Measurements from ENCODE around the gene PERM1. TPM values are rescaled to one million over a fixed set of nuclear protein-coding genes. Genes with fewer than 3 reads are reported as not detected.

The PERM1 gene
- total and polyA plus RNA-seq, 9 of the 15 experiments (the other 6 are each of a cell fraction or from before 2014, with no cell fraction given): not detected

DNA sequence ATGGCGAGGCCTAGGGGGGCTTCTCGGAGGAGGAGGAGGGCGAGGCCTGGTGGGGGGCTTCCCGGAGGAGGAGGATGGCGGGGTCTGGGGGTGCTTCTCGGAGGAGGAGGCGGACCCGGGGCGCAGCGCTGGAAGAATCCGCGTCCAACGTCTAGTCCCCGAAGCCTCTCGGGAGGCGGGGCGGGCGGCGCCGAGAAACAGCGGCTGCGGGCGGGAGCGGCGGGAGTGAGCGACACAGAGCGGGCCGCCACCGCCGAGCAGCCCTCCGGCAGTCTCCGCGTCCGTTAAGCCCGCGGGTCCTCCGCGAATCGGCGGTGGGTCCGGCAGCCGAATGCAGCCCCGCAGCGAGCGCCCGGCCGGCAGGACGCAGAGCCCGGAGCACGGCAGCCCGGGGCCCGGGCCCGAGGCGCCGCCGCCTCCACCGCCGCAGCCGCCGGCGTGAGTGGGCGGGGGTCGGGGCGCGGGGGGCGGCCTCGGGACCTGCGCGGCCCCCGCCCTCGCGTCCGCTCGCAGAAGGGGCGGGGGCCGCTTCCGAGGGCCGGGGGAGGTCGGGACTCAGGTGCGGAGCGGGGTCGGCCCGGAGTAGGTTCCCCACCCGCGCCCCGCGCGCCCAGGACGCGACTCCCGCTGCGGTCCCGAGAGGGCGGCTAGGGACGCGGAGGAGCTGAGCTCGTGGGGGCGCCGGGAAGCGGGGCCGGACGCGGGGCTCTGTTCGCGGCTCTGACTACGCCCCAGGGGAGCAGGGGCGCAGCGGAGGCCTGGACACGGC, 21.3 kb downstream of the PERM1 start, which contains the start of gene KLHL17 (continued):
- TF ChIP-seq, protein P1, sequence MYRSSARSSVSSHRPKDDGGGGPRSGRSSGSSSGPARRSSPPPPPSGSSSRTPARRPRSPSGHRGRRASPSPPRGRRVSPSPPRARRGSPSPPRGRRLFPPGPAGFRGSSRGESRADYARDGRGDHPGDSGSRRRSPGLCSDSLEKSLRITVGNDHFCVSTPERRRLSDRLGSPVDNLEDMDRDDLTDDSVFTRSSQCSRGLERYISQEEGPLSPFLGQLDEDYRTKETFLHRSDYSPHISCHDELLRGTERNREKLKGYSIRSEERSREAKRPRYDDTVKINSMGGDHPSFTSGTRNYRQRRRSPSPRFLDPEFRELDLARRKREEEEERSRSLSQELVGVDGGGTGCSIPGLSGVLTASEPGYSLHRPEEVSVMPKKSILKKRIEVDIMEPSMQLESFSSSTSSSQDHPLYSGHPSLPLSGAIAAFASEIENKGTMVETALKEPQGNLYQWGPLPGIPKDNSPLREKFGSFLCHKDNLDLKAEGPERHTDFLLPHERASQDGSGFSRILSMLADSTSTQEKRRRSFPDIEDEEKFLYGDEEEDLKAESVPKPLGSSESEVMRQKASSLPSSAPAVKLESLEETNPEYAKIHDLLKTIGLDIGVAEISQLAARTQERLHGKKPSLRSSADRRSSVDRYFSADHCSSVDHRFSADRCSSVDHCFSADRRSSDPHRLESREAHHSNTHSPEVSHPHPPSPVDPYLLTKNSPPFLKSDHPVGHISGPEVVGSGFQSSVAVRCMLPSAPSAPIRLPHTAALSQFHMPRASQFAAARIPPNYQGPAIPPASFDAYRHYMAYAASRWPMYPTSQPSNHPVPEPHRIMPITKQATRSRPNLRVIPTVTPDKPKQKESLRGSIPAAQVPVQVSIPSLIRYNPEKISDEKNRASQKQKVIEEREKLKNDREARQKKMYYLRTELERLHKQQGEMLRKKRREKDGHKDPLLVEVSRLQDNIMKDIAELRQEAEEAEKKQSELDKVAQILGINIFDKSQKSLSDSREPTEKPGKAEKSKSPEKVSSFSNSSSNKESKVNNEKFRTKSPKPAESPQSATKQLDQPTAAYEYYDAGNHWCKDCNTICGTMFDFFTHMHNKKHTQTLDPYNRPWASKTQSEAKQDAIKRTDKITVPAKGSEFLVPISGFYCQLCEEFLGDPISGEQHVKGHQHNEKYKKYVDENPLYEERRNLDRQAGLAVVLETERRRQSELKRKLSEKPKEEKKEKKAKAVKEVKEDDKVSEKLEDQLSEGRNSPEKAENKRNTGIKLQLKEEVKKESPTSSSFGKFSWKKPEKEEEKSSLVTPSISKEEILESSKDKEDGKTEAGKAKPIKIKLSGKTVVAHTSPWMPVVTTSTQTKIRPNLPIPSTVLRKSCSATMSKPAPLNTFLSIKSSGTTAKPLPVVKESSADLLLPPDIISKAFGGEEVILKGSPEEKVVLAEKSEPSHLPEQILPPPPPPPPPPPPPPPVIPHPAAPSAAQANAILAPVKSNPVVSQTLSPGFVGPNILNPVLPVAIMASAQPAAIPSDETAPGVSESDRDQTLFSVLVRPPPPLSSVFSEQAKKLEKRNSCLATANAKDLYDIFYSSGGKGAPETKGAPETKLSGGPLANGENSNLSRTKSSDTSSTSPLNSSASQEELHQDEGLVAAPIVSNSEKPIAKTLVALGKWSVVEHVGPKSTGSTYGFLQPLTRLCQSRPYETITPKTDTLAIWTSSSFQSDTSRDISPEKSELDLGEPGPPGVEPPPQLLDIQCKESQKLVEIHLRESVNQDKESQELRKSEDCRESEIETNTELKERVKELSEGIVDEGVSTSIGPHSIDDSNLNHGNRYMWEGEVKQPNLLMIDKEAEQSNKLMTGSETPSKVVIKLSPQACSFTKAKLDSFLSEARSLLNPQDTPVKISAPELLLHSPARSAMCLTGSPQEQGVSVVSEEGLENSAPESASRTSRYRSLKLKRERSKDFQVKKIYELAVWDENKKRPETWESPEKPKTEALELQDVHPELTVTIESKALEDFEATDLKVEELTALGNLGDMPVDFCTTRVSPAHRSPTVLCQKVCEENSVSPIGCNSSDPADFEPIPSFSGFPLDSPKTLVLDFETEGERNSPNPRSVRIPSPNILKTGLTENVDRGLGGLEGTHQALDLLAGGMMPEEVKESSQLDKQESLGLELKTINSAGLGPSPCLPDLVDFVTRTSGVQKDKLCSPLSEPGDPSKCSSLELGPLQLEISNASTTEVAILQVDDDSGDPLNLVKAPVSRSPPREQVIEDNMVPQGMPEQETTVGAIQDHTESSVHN (IDR thresholded peaks at IDR 0.05; ENCODE audit: borderline replicate concordance in 1 of 2, low read depth in 1 of 2): no peak
- TF ChIP-seq ZNF696 (CRISPR knock-in tag; conservative IDR thresholded peaks at IDR 0.05) (no peak), NCOA6 (IDR thresholded peaks at IDR 0.05) (no peak), ASH1L (IDR thresholded peaks at IDR 0.05; ENCODE audit: borderline replicate concordance, low read depth, partially characterized antibody) (no peak), HNRNPL (IDR thresholded peaks at IDR 0.05; ENCODE audit: low read depth, low read length) (no peak), SMARCE1 (IDR thresholded peaks at IDR 0.05) (no peak), ZNF589 (CRISPR knock-in tag; IDR thresholded peaks at IDR 0.05; ENCODE audit: low read depth) (no peak), OTX1 (CRISPR knock-in tag; IDR thresholded peaks at IDR 0.05) (no peak), SMC3 (conservative IDR thresholded peaks at IDR 0.05; ENCODE audit: insufficient read depth, low read depth, low read length) (no peak), PHB2 (IDR thresholded peaks at IDR 0.05; ENCODE audit: low read depth) (no peak), KLF1 (tag; IDR thresholded peaks at IDR 0.05) (no peak)
- TF ChIP-seq, protein P2, sequence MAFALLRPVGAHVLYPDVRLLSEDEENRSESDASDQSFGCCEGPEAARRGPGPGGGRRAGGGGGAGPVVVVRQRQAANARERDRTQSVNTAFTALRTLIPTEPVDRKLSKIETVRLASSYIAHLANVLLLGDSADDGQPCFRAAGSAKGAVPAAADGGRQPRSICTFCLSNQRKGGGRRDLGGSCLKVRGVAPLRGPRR (CRISPR knock-in tag; IDR thresholded peaks at IDR 0.05): no peak
- TF ChIP-seq, protein P3, sequence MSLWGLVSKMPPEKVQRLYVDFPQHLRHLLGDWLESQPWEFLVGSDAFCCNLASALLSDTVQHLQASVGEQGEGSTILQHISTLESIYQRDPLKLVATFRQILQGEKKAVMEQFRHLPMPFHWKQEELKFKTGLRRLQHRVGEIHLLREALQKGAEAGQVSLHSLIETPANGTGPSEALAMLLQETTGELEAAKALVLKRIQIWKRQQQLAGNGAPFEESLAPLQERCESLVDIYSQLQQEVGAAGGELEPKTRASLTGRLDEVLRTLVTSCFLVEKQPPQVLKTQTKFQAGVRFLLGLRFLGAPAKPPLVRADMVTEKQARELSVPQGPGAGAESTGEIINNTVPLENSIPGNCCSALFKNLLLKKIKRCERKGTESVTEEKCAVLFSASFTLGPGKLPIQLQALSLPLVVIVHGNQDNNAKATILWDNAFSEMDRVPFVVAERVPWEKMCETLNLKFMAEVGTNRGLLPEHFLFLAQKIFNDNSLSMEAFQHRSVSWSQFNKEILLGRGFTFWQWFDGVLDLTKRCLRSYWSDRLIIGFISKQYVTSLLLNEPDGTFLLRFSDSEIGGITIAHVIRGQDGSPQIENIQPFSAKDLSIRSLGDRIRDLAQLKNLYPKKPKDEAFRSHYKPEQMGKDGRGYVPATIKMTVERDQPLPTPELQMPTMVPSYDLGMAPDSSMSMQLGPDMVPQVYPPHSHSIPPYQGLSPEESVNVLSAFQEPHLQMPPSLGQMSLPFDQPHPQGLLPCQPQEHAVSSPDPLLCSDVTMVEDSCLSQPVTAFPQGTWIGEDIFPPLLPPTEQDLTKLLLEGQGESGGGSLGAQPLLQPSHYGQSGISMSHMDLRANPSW (CRISPR knock-in tag; IDR thresholded peaks at IDR 0.05): no peak

All from K562 (cell line).